SK-N-SH (cell line): ENCODE data around the gene SLC16A13. TPM values are rescaled to one million over a fixed set of nuclear protein-coding genes. Genes with fewer than 3 reads are reported as not detected.

Experiments
- CTCF ChIA-PET: fragments of 300-600, 350-600 bp; formaldehyde crosslinking; extraction: SDS; loops from one replicate; lab custom pipeline; 2021; lab: Yijun Ruan, JAX
- POLR2A ChIA-PET: fragments of 350-600 bp; sonication (Branson Sonifier 250); formaldehyde crosslinking; extraction: SDS; loops from one replicate; lab custom pipeline; 2020; ENCODE audit warnings: antibody characterized with exemption, inconsistent platforms; lab: Yijun Ruan, JAX
- DNase-seq: peaks from one replicate; pipeline ENCODE4 v3.0.0; 2012
- H2AFZ ChIP-seq: fragments of 200-600 bp; sonication (generic); 2 replicates; pipeline ENCODE4 v1.8.1; 2016; ENCODE audit warnings: antibody characterized with exemption, mild to moderate bottlenecking, low read depth
- H3F3A ChIP-seq: fragments of 200-600 bp; sonication (generic); replicated peaks from 2 replicates; pipeline ENCODE3; 2016; ENCODE audit warnings: antibody characterized with exemption, mild to moderate bottlenecking; ENCODE audit not compliant: insufficient read depth
- H3K27ac ChIP-seq, 2 experiments: fragments of 200-500 bp in 1 of 2; fragments of 200-600 bp in 1 of 2; sonication (Bioruptor generic) in 1 of 2; sonication (generic), shearing (Covaris generic) in 1 of 2; 2 replicates each; pipeline versions ENCODE4 v1.5.1 to v1.6.1; 2014 to 2016; ENCODE audit warnings: low read depth in 2 of 2, inconsistent platforms in 1 of 2, low read length in 1 of 2, mild to moderate bottlenecking in 1 of 2, mixed read lengths in 1 of 2
- H3K27me3 ChIP-seq: fragments of 200-600 bp; sonication (generic), shearing (Covaris generic); 2 replicates; pipeline ENCODE4 v1.6.1; 2016; ENCODE audit warnings: mixed run types; ENCODE audit not compliant: insufficient read depth
- H3K36me3 ChIP-seq, 2 experiments: fragments of 200-500 bp in 1 of 2; fragments of 200-600 bp in 1 of 2; sonication (Bioruptor generic) in 1 of 2; sonication (generic) in 1 of 2; replicated peaks in 1 of 2; 2 replicates each; pipeline versions ENCODE3 to v1.5.1; 2014 to 2016; ENCODE audit warnings: low read length in 1 of 2, mild to moderate bottlenecking in 1 of 2; ENCODE audit not compliant: insufficient read depth in 2 of 2, control insufficient read depth in 1 of 2
- H3K4me1 ChIP-seq, 2 experiments: fragments of 200-500 bp in 1 of 2; fragments of 200-600 bp in 1 of 2; sonication (Bioruptor generic) in 1 of 2; sonication (generic), shearing (Covaris generic) in 1 of 2; 2 replicates each; pipeline versions ENCODE4 v1.5.1 to v1.6.1; 2014 to 2016; ENCODE audit warnings: low read depth in 1 of 2, low read length in 1 of 2, mixed run types in 1 of 2; ENCODE audit not compliant: insufficient read depth in 2 of 2, control insufficient read depth in 1 of 2
- H3K4me2 ChIP-seq: fragments of 200-600 bp; sonication (generic), shearing (Covaris generic); 2 replicates; pipeline ENCODE4 v1.6.1; 2017; ENCODE audit warnings: mixed run types
- H3K4me3 ChIP-seq, 2 experiments: fragments of 200-500 bp in 1 of 2; fragments of 200-600 bp in 1 of 2; sonication (Bioruptor generic) in 1 of 2; sonication (generic), shearing (Covaris generic) in 1 of 2; 2 replicates each; pipeline versions ENCODE4 v1.5.1 to v1.8.1; 2014 to 2016; ENCODE audit warnings: low read depth in 2 of 2, inconsistent platforms in 1 of 2, low read length in 1 of 2, mild to moderate bottlenecking in 1 of 2, mixed read lengths in 1 of 2, moderate library complexity in 1 of 2
- H3K79me2 ChIP-seq: fragments of 200-600 bp; sonication (generic); 2 replicates; pipeline ENCODE4 v1.8.1; 2017; ENCODE audit warnings: mild to moderate bottlenecking; ENCODE audit not compliant: insufficient read depth
- H3K9ac ChIP-seq: fragments of 200-600 bp; sonication (generic); 2 replicates; pipeline ENCODE4 v1.6.1; 2017; ENCODE audit warnings: mixed run types
- H3K9me2 ChIP-seq: fragments of 200-600 bp; sonication (generic); 2 replicates; pipeline ENCODE4 v1.6.1; 2017; ENCODE audit warnings: mixed run types
- H3K9me3 ChIP-seq: fragments of 200-600 bp; sonication (generic); 2 replicates; pipeline ENCODE4 v1.6.1; 2017; ENCODE audit warnings: mixed run types, mild to moderate bottlenecking, moderate library complexity
- H4K20me1 ChIP-seq: fragments of 200-600 bp; sonication (generic); 2 replicates; pipeline ENCODE4 v1.6.1; 2017; ENCODE audit warnings: mild to moderate bottlenecking, mixed run types; ENCODE audit not compliant: insufficient read depth
- CHD2 ChIP-seq: fragments of 150-350 bp; IDR thresholded peaks from 2 replicates; pipeline ENCODE4 v1.6.1; 2018; ENCODE audit warnings: low read length; ENCODE audit not compliant: partially characterized antibody
- MXI1 ChIP-seq: IDR thresholded peaks from 2 replicates; pipeline ENCODE4 v1.6.1; 2012; ENCODE audit warnings: mild to moderate bottlenecking, low read depth, low read length, improper control_type of control experiment
- NRF1 ChIP-seq: IDR thresholded peaks from 2 replicates; pipeline ENCODE4 v1.6.1; 2012; ENCODE audit warnings: low read depth, mild to moderate bottlenecking, low read length
- PBX3 ChIP-seq: IDR thresholded peaks from 2 replicates; pipeline ENCODE4; 2012
- POLR2AphosphoS5 ChIP-seq: IDR thresholded peaks from 2 replicates; pipeline ENCODE4 v1.6.1; 2012; ENCODE audit warnings: low read depth, low read length
- RAD21 ChIP-seq: IDR thresholded peaks from 2 replicates; pipeline ENCODE4 v1.6.1; 2012; ENCODE audit warnings: mild to moderate bottlenecking, low read length
- RFX5 ChIP-seq: IDR thresholded peaks from 2 replicates; pipeline ENCODE4 v1.6.1; 2012; ENCODE audit warnings: mild to moderate bottlenecking, improper control_type of control experiment, low read length
- RXRA ChIP-seq: IDR thresholded peaks from 2 replicates; pipeline ENCODE4 v1.4.0; 2012; ENCODE audit warnings: low read depth, mild to moderate bottlenecking, borderline replicate concordance
- TCF12 ChIP-seq: IDR thresholded peaks from 2 replicates; pipeline ENCODE4 v1.4.0; 2012
- YY1 ChIP-seq: IDR thresholded peaks from 2 replicates; pipeline ENCODE4 v1.4.0; 2012; ENCODE audit warnings: low read depth, mild to moderate bottlenecking
- WGBS: methylation state at CpG from one replicate; pipeline ENCODE4 v1.1.6; 2017; ENCODE audit warnings: low lambda C conversion rate; 5-methylcytosine and 5-hydroxymethylcytosine counted together
- polyA plus RNA-seq, 3 experiments: library from polyadenylated mRNA; depleted of rRNA; stranded (reverse); fragments of >200 nt; gene quantifications; 2 replicates each; pipeline ENCODE4 v1.2.3, GENCODE V29; 2012
- TF ChIP-seq, protein P1 (sequence below): IDR thresholded peaks from 2 replicates; pipeline ENCODE4 v1.4.0; 2012; ENCODE audit warnings: low read depth, borderline replicate concordance
- TF ChIP-seq, protein P2 (sequence below): fragments of 200-600 bp; sonication (generic); IDR thresholded peaks from 2 replicates; pipeline ENCODE4 v1.6.1; 2017; ENCODE audit warnings: antibody characterized with exemption, mild to moderate bottlenecking, moderate library complexity

SLC16A13 gene
- polyA plus RNA-seq, 1 of the 3 experiments (the other 2 are of a cell fraction) = 3.9 TPM

DNA sequence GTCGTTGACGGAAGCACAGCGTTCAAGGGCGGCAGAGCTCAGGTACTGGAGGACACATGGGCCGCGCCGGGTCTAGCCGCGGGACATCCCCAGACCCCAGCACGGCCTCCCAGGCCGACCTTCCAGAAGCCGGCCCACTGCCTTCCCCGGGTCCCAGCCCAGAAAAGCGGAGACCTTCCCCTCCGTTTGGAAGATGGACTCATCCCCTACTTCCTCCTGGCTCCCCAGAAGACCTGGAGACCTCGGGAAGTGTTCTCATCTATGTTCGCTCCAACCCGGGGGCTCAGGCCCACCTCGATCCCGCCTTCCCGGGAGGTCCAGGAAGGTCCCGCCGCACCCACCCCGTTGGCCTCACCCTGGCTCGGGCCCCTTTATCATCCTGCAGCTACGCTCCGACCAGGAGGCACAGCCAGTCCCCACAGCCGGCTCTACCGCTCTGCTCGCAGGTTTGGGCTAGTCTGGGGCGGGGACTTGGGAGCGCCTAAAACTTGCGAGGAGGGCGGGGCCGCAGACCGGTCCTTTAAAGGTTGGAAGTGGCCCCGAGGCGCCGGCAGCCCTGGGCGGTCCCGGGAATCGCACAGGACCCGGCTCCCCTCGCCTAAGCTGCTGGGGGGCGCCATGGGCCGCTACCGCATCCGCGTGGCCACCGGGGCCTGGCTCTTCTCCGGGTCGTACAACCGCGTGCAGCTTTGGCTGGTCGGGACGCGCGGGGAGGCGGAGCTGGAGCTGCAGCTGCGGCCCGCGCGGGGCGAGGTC lies 40.1 kb upstream of the SLC16A13 start, which contains the start of gene ALOX12:
ALOX12 (plus strand) TSS at position 550 of the 756 bp plus-strand sequence; CDS start at position 619, 69 bp downstream.
- Histone ChIP-seq H3K27ac (no peak within 1 kb of the TSS), H3K9me3 (no peaks in the 10 kb centered on the region), H3K4me2 (no peak within 1 kb of the TSS), H3K36me3 (peaks cover 5 to 25% of the 10 kb centered on the region in 2 experiments), H3F3A (peaks cover 5% of the 10 kb centered on the region), H3K4me1 (peaks cover 0 to 3% of the 10 kb centered on the region in 2 experiments; a peak in 1 of 4 replicates)
- POLR2A ChIA-PET = no interaction called here
- TF ChIP-seq MXI1 (no peak), PBX3 (no peak), POLR2AphosphoS5 (no peak), CHD2 (no peak), TCF12 (no peak), NRF1 (no peak), RXRA (no peak), YY1 (no peak), RAD21 (no peak), RFX5 (no peak)
- TF ChIP-seq, protein P1, sequence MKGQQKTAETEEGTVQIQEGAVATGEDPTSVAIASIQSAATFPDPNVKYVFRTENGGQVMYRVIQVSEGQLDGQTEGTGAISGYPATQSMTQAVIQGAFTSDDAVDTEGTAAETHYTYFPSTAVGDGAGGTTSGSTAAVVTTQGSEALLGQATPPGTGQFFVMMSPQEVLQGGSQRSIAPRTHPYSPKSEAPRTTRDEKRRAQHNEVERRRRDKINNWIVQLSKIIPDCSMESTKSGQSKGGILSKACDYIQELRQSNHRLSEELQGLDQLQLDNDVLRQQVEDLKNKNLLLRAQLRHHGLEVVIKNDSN = no peak
- TF ChIP-seq, protein P2, sequence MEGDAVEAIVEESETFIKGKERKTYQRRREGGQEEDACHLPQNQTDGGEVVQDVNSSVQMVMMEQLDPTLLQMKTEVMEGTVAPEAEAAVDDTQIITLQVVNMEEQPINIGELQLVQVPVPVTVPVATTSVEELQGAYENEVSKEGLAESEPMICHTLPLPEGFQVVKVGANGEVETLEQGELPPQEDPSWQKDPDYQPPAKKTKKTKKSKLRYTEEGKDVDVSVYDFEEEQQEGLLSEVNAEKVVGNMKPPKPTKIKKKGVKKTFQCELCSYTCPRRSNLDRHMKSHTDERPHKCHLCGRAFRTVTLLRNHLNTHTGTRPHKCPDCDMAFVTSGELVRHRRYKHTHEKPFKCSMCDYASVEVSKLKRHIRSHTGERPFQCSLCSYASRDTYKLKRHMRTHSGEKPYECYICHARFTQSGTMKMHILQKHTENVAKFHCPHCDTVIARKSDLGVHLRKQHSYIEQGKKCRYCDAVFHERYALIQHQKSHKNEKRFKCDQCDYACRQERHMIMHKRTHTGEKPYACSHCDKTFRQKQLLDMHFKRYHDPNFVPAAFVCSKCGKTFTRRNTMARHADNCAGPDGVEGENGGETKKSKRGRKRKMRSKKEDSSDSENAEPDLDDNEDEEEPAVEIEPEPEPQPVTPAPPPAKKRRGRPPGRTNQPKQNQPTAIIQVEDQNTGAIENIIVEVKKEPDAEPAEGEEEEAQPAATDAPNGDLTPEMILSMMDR = no peak
- TF ChIP-seq, all 33 proteins: peak for 0
- H3K9ac ChIP-seq = no peak within 1 kb of the TSS
- H4K20me1 ChIP-seq = no peaks in the 10 kb centered on the region
- DNase-seq = no peak
- CTCF ChIA-PET = interaction anchor here (0.6 to 1.5 kb wide), 6 partner anchors 9 to 330 kb away, joined by 3 to 6 read pairs (median 3); no protein-coding TSS in a partner anchor
- no peaks in the 10 kb centered on the region for H3K79me2 ChIP-seq
- H3K4me3 ChIP-seq = no peak within 1 kb of the TSS
- 95% methylated on average over 48 of the region's 64 CpGs for WGBS
- no peaks in the 10 kb centered on the region for H3K9me2 ChIP-seq
- no peak within 1 kb of the TSS for H2AFZ ChIP-seq
- no peaks in the 10 kb centered on the region for H3K27me3 ChIP-seq
